Activated T-cell treated with anti-CD3 and anti-CD28 coated beads for 4 hours (primary cell): ENCODE data around the gene ARHGEF40.
"Not testable (repeated sequence)": the region's sequence is repeated elsewhere in the genome, so short reads cannot be mapped to it uniquely, and the experiment has no call there.

ENCODE experiments used
- DNase-seq: peaks from one replicate; pipeline ENCODE4 v3.0.0-alpha.2; 2020

ARHGEF40 gene

GRCh38 chr14:21040370-21040925 lies 29.7 kb upstream of the ARHGEF40 start:
- no peak for DNase-seq

- not testable (repeated sequence) for DNase-seq
Observed at GRCh38 chr14:21040941-21041340, 29.2 kb upstream of the ARHGEF40 start.

- no peak for DNase-seq
Observed at GRCh38 chr14:21041676-21042433, 28.2 kb upstream of the ARHGEF40 start, which contains the start of gene RNASE7. RNASE7 (plus strand) TSS chr14:21042362; CDS start chr14:21042993, 631 bp downstream.

- DNase-seq: no peak
Observed at GRCh38 chr14:21042918-21043317, 27.2 kb upstream of the ARHGEF40 start.

GRCh38 chr14:21043387-21043973 lies 26.6 kb upstream of the ARHGEF40 start:
- no peak for DNase-seq

GRCh38 chr14:21043974-21044618 lies 26.0 kb upstream of the ARHGEF40 start:
- DNase-seq: no peak

GRCh38 chr14:21047378-21047781 lies 22.7 kb upstream of the ARHGEF40 start:
- no peak for DNase-seq

GRCh38 chr14:21048638-21049037 lies 21.5 kb upstream of the ARHGEF40 start:
- DNase-seq: no peak

- DNase-seq: no peak
Observed at GRCh38 chr14:21049271-21049673, 20.8 kb upstream of the ARHGEF40 start.

GRCh38 chr14:21050597-21050996 lies 19.5 kb upstream of the ARHGEF40 start:
- DNase-seq: no peak

- DNase-seq: no peak
Observed at GRCh38 chr14:21053184-21054122, 16.7 kb upstream of the ARHGEF40 start.

- DNase-seq: no peak
Observed at GRCh38 chr14:21054123-21054767, 15.9 kb upstream of the ARHGEF40 start.

- DNase-seq: no peak
Observed at GRCh38 chr14:21054768-21055145, 15.3 kb upstream of the ARHGEF40 start.

- DNase-seq: no peak
Observed at GRCh38 chr14:21055432-21056117, 14.5 kb upstream of the ARHGEF40 start.

- DNase-seq: no peak
Observed at GRCh38 chr14:21056520-21057163, 13.5 kb upstream of the ARHGEF40 start.

- no peak for DNase-seq
Observed at GRCh38 chr14:21057803-21058675, 12.1 kb upstream of the ARHGEF40 start, which contains the start of gene RNASE8. RNASE8 (plus strand) TSS chr14:21057822; CDS start chr14:21057893, 71 bp downstream.

- no peak for DNase-seq
Observed at GRCh38 chr14:21058903-21059302, 11.2 kb upstream of the ARHGEF40 start.

GRCh38 chr14:21059842-21060613 lies 10.1 kb upstream of the ARHGEF40 start:
- DNase-seq: no peak
